GM18505 (cell line): ENCODE results near the gene PHF21A.
A peak's percentile ranks its signal among the peaks of the same experiment; 100 is the strongest.
"Not testable (repeated sequence)": the region's sequence is repeated elsewhere in the genome, so short reads cannot be mapped to it uniquely, and the experiment has no call there.

Experiments used
- ATAC-seq: cut with Tn5 transposase; IDR thresholded peaks from one replicate; pipeline ENCODE4 v1.9.1; 2021; ENCODE audit not compliant: unreplicated experiment
- POLR2A ChIP-seq: IDR thresholded peaks from 4 replicates; pipeline ENCODE4 v1.6.1; 2011; ENCODE audit warnings: borderline replicate concordance; ENCODE audit not compliant: insufficient read depth, insufficient read length; ENCODE audit errors: extremely low read depth

PHF21A gene

GRCh38 chr11:46129133-46129532, 7.9 kb upstream of the PHF21A start:
- ATAC-seq: no peak
- no peak for TF ChIP-seq POLR2A

GRCh38 chr11:46127150-46127638, 5.9 kb upstream of the PHF21A start:
- ATAC-seq: no peak
- no peak for TF ChIP-seq POLR2A

DNA sequence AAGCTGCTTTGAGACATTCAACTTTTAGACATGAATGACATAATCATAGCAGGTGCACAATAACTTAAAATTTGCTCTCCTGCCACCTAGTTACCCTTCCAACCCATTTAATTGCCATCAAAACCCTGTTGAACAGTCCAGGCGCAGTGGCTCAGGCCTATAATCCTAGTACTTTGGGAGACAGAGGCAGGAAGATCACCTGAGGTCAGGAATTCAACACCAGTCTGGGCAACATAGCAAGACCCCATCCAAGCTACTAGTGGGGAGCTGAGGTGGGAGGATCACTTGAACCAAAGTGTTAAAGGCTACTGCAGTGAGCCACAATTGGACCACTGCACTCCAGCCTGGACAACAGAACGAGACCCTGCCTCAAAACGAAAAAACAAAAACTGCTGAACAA, 4.0 kb upstream of the PHF21A start:
- no peak for TF ChIP-seq POLR2A
- ATAC-seq: no peak

- TF ChIP-seq POLR2A: no peak
- ATAC-seq: no peak
Measured at GRCh38 chr11:46122945-46123715, 1.9 kb upstream of the PHF21A start.

GRCh38 chr11:46121724-46122477, 647 bp upstream of the PHF21A start:
- peak; percentile 38 for ATAC-seq
- TF ChIP-seq POLR2A: peak; percentile 60

- no peak for ATAC-seq
- no peak for TF ChIP-seq POLR2A
Measured at GRCh38 chr11:46120346-46121300, 631 bp downstream of the PHF21A start.

- peak; percentile 63 for TF ChIP-seq POLR2A
- peak; percentile 22 for ATAC-seq
Measured at GRCh38 chr11:46119352-46120216, 1.7 kb downstream of the PHF21A start.

DNA sequence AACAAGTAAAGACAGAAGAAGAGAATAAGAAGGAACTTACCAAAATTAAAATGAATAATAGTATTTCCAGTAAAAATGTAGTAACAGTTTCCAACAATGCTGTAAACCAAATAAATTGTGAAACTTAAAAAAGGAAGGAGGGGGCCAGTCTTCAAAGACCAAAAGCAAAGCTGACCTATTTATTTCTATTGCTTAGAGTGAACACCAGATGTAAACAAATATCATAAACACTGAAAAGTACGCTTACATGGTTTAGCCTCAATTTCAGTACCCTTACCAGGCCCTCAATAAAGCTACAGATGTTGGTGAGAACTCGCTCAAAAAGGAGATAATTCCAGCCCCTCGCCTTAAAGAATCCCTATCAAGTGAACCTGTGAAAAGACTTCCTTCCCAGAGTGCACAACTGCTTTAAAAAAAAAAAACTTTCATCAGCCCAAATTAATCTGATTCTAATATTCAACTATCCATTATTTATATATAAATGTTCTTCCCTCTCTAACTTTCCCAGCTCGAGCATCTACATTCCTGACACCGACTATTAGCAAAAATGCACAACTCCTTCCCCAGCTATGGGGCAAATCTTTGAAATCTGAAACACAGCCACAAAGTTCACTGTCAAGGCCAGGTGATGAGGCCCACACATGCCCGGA, 2.4 kb downstream of the PHF21A start:
- ATAC-seq: no peak
- no peak for TF ChIP-seq POLR2A

GRCh38 chr11:46117842-46118241, 3.4 kb downstream of the PHF21A start:
- no peak for TF ChIP-seq POLR2A
- ATAC-seq: no peak

DNA sequence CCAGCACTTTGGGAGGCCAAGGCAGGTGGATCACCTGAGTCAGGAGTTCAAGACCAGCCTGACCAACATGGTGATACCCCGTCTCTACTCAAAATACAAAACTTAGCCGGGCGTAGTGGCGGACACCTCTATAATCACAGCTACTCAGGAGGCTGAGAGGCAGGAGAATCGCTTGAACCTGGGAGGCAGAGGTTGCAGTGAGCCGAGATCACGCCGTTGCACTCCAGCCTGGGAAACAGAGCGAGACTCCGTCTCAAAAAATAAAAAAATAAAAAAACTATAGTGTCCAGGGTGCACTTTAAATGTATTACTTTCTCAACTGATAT, 4.6 kb downstream of the PHF21A start:
- ATAC-seq: not testable (repeated sequence)

DNA sequence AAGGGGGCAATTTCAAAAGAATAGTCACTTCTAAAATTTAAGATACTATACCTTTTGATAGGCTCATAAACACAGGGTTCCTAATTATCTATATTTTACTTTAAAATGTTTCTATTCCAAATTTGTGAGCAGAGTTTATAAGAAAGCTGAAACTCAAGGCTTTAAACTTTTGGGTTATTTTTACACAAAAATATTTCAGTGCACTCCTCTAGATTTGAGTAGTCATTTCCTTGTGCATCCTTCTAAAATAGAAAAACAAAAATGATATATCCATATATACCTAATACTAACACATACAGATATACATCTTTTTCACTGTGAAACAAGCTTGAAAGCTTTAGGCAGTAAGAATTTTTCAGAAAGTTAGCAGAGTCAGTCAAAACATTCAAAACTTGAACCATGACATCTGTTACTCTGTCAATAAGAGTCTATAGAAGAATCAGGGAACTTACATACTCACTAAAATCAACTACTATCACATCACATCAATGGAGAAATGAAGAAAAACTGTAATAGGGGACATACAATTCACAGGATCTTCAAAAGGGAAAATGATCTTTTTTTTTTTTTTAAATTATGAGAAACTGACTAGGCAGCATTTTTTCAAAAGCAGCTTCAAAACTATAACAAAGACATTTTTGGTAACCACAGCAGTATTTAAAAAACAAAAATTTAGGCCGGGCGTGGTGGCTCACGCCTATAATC, 5.1 kb downstream of the PHF21A start:
- ATAC-seq: no peak
- TF ChIP-seq POLR2A: no peak

DNA sequence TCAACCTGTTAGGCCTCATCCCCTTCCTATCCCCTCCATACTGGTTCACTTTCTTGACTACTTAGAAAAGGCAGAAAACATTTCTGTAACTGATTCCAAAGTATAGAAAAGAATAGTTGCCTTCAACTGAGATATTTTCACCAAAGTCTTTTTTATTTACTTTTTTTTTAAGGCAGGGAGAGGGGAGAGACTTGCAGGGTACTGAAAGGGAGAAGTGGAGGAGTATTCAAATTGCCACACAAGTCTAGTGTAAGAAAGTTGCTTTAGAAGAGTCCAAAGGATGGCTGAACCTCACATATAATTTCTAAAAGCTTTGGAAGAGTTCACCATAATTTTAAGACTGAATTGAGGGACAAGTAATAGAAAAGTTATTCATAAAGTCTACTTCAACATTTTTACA, 6.3 kb downstream of the PHF21A start:
- no peak for ATAC-seq
- no peak for TF ChIP-seq POLR2A

GRCh38 chr11:46114378-46114777, 6.9 kb downstream of the PHF21A start:
- ATAC-seq: no peak
- no peak for TF ChIP-seq POLR2A
